ENCODE results near the gene LRAT. TPM values are rescaled to one million over a fixed set of nuclear protein-coding genes. Genes with fewer than 3 reads are reported as not detected.
"Not testable (repeated sequence)": the region's sequence is repeated elsewhere in the genome, so short reads cannot be mapped to it uniquely, and the experiment has no call there.

The LRAT gene
- polyA plus RNA-seq (2013, experiment 1 of 2; ENCODE audit: insufficient read length): not detected
- polyA plus RNA-seq (2013, experiment 2 of 2; ENCODE audit: insufficient read length): not detected

GRCh38 chr4:154743683-154744340 is at the start of gene LRAT:
Gene LRAT, plus strand, starts transcription at chr4:154744000. Its CDS starts 327 bp downstream, at chr4:154744327.
- no peak for DNase-seq

- no peak for DNase-seq
Measured at GRCh38 chr4:154707877-154708276, 35.9 kb upstream of the LRAT start.

GRCh38 chr4:154709550-154709949 is 34.2 kb upstream of the LRAT start:
- no peak for DNase-seq

GRCh38 chr4:154711522-154711921 is 32.3 kb upstream of the LRAT start:
- DNase-seq: no peak

- DNase-seq: no peak
Measured at GRCh38 chr4:154714339-154715040, 29.3 kb upstream of the LRAT start.

- DNase-seq: no peak
Measured at GRCh38 chr4:154719087-154719486, 24.7 kb upstream of the LRAT start.

GRCh38 chr4:154720123-154720522 is 23.7 kb upstream of the LRAT start:
- DNase-seq: no peak

- no peak for DNase-seq
Measured at GRCh38 chr4:154720618-154721267, 23.1 kb upstream of the LRAT start.

GRCh38 chr4:154722262-154722661 is 21.5 kb upstream of the LRAT start:
- DNase-seq: no peak

GRCh38 chr4:154723601-154724000 is 20.2 kb upstream of the LRAT start:
- DNase-seq: not testable (repeated sequence)

- no peak for DNase-seq
Measured at GRCh38 chr4:154727540-154727939, 16.3 kb upstream of the LRAT start.

- no peak for DNase-seq
Measured at GRCh38 chr4:154731756-154732155, 12.0 kb upstream of the LRAT start.

GRCh38 chr4:154732669-154733068 is 11.1 kb upstream of the LRAT start:
- DNase-seq: no peak

GRCh38 chr4:154736770-154737169 is 7.0 kb upstream of the LRAT start:
- no peak for DNase-seq

GRCh38 chr4:154738426-154738825 is 5.4 kb upstream of the LRAT start:
- no peak for DNase-seq

- no peak for DNase-seq
Measured at GRCh38 chr4:154739111-154739510, 4.7 kb upstream of the LRAT start.

- no peak for DNase-seq
Measured at GRCh38 chr4:154740462-154740861, 3.3 kb upstream of the LRAT start.

- DNase-seq: no peak
Measured at GRCh38 chr4:154741131-154741665, 2.6 kb upstream of the LRAT start.

- no peak for DNase-seq
Measured at GRCh38 chr4:154741922-154742850, 1.6 kb upstream of the LRAT start.

GRCh38 chr4:154744341-154744926 is 634 bp downstream of the LRAT start:
- no peak for DNase-seq

GRCh38 chr4:154757713-154758112 is 13.9 kb downstream of the LRAT start:
- DNase-seq: no peak

GRCh38 chr4:154760895-154761294 is 17.1 kb downstream of the LRAT start:
- no peak for DNase-seq

All from fibroblast of skin of back (primary cell).